A204.1 (cell line): ENCODE results near the gene STARD5.

Experiments used
- FAIRE-seq: peaks from 2 replicates; lab custom pipeline; 2012; peaks lifted over from hg19 to GRCh38; lab: Jason Lieb, UNC

Gene STARD5

GRCh38 chr15:81292523-81293001 lies 31.4 kb downstream of the STARD5 start:
- no peak for FAIRE-seq

DNA sequence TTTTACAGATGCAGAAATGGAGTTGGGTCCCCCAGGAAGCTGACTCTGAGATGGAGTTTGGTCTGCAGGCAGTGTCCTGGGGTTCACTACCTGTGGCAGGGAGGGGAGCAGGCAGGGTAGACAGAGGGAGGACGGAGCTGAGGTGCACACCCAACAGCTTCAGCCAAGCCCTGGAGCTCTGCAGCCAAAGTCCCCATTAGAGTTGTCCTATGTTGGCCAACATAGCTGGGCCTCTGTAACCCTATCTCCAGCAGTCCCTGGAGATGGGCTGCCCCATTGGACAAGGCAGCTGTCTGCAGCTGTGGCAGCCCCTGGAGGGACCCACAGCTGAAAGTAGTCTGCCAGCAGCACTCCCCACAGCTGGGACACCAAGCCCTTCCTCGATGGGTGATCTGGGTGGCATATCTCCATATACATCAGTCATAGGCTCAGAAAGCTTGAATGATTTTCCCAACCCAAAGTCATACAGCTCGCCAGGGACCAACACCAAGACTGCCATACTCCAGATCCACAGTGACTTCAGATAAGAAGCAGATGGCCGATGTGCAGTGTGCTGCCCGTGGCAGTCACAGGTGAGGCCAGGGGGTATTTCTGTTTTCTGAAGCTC lies 31.9 kb downstream of the STARD5 start:
- no peak for FAIRE-seq

DNA sequence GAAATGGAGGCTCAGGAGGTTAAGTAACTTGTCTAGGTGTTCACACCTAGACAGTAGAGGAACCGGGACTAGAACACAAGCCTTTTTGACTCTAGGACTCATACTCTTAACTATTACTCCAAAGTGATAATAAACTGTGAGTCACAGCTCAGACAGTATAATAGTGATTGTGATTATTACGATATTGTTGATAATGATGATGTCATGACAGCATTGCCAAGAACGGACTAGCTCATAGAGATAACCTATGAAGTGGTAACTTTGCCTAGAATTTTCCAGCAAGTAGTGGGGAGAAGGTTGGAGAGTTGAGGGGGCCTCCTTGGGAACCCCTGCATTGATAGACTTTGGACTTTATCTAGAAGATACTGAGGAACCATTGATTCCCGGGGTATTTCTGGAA lies 34.0 kb downstream of the STARD5 start:
- no peak for FAIRE-seq

- no peak for FAIRE-seq
Measured at GRCh38 chr15:81288616-81289015, 35.3 kb downstream of the STARD5 start.

DNA sequence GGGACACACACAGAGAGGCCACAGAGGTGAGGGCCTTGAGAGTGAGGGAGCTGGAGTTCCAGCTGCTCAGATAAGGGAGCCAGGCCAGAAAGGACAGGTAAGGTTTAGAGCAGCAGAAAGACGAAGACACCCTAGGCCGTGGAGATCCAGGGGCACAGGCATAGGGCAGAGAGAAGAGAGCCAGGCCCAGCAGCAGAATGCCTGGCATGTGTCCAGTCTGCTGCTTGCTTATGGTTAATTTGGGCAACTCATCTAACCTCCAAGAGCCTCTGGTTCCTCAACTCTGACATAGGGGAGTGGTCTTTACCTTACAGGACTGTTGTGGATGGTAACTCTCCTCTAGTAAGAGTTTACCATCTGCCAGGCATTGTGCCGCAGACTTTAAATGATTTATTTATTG lies 35.9 kb downstream of the STARD5 start:
- FAIRE-seq: no peak

GRCh38 chr15:81286621-81287121 lies 37.3 kb downstream of the STARD5 start:
- no peak for FAIRE-seq

DNA sequence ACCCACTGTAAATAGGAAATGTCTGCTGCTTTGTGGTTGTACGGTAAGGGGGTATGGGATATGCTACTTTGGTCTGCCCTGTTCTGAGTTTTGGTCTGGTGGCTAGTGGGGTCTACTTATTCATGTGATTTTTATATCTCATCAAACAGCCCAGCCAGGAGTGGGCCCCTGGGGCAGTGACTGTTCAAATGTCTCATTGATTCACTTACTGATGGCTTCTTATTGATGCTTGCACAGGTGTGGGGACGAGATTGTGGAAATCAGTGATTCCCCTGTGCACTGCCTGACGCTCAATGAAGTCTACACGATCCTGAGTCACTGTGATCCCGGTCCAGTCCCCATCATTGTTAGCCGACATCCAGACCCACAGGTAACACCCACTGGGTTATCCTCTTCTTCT lies 38.5 kb downstream of the STARD5 start:
- no peak for FAIRE-seq

- FAIRE-seq: no peak
Measured at GRCh38 chr15:81284256-81285031, 39.5 kb downstream of the STARD5 start.

DNA sequence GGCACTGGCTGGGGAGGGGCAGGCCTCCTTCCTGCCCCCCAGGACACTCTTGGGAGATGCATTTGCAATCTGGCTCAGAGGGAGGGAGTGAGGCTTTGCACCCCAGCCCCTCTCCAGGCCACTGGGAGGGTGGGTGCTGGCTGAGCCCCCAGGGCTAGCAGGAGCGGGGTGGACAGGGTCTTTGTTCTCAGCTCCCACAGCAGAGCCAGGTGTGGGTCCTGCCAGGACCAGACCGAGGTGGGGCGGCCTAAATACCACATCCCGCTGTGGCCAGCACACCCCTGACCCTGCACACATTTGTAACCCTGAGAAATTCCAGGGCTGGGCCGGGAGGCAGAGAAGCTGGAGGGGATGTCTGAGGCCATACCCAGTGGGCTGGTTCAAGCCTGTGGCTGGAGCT lies 41.0 kb downstream of the STARD5 start:
- FAIRE-seq: no peak

DNA sequence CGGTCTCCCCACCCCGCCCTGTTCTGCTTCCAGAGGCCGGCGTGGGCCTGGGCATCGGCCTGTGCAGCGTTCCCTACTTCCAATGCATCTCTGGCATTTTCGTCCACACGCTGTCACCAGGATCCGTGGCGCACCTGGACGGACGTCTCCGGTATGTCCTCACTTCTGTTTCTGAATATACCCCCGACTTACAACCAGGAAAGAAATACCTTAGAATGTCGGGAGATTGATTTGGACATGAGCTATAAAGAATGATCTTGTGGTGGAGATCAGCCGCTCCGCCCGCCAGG lies 41.4 kb downstream of the STARD5 start:
- no peak for FAIRE-seq

- FAIRE-seq: no peak
Measured at GRCh38 chr15:81281766-81282605, 42.0 kb downstream of the STARD5 start.

DNA sequence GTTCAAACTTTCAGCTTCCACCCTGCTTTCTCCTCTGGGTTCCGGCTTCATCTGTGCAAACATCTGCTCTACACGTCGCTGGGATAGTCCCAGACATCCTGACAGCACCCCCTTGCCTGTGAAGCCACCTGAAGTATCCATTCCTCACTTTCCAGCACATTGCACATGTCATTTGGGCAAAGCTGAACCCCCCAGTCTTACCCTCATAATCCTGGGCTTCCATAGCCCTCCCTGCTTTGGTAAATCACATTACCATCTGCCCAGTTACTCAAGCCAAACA lies 42.5 kb downstream of the STARD5 start:
- no peak for FAIRE-seq

- no peak for FAIRE-seq
Measured at GRCh38 chr15:81280696-81281455, 43.1 kb downstream of the STARD5 start.

DNA sequence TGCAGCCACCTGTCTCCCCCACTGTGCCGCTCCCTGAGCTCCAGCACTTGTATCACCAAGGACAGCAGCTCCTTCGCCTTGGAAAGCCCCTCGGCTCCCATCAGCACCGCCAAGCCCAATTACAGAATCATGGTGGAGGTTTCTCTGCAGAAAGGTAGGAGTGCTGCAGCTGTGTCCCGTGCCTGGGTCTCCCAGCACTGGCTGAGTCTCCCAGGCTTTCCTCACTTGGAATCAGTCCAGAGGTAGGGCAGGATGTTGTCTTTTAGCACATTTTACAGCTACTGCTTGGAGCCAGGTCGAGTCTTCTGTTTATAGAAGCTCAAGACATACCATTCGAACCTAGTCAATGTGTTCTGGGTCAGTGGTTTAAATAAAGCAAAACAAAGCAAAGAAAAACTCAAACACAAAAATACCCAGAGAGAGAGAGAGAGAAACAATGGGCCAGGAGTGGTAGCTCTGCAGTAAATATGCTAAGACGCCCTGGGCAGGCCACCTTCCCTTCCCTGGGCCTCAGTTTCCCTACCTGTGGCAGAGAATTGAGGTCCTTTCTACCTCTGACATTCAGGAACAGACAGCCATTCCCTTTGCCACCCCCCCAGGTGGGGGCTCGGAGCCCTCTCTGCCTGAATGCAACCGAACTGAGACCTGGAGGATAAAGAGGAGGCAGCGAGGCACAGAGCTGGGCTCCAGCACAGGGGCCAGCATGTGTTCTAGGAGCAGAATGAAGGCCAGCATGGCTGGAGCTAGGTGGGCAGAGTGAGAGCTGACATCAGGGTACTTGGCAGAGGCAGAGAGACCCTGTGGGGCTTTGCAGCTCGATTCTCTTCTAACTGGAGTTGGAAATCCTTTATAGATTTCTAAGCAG lies 44.1 kb downstream of the STARD5 start:
- FAIRE-seq: no peak

DNA sequence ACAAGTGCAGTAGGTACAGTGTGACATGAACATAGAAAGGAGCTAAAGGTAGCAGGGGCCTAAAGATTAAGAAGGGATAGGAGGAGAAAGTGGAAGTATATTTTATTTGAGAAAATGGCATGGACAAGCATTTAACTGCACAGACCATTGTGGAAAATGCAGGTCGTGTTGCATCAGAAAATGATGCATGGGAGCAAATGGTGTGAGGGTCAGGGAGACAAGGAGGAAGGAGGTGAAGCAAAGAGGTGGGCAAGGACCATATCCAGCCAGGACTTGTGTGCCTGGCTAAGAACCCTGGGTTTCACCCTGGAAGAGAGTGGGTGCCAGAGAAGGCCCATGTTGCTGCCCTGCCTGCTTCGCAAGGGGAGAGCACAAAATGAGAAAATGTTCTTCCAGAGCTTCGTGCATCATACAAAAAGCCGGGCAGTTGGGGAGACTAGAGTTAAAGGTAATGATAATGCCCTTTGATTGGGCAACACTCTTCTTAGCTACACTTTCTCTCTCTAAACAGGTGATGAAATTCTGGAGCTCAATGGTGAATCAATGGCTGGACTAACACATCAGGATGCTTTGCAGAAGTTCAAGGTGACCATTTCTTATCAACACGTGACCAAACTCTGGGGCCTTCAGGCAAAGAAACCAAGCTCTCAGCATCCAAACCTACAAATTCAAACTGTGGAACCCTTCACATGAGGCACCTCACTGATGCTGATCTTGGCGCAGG lies 45.5 kb downstream of the STARD5 start:
- no peak for FAIRE-seq

DNA sequence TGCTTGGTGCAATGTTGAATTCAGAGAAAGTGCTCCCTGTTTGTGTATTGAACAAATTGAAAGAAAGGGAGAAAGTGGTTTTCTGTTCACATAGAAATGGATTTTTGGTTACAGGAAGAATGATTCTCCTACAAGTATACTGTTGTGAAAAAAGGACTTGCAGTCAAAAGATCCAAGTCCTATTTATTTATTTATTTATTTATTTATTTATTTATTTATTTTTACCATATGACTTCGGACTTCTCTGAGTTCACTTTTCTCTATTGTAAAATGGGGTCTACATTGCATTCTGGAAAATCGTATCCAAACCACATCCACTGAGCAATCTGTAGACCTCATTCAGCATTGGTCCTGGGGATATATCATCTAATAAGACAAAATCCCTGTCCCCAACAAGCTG lies 46.1 kb downstream of the STARD5 start:
- no peak for FAIRE-seq

DNA sequence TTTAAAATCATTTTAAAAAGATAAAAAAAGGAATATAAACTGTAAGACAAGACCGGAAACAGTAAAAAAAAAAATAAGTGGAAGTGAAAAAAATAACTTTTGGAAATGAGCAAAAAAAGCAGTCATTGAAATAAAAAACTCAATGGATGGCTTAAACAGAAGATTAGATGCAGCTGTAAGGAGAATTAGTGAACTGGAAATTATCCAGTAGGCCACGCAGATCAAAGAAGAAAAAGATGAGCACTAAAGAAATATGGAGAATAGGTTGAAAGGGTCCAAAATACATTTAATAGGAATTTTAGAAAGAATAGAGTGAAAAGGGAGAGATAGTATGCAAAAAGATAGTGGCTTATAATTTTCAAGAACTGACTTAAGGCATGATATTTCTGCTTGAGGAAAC lies 47.0 kb downstream of the STARD5 start:
- no peak for FAIRE-seq

- no peak for FAIRE-seq
Measured at GRCh38 chr15:81275711-81276392, 48.1 kb downstream of the STARD5 start.

- FAIRE-seq: peak; percentile 86
Measured at GRCh38 chr15:81274931-81275707, 48.8 kb downstream of the STARD5 start.

GRCh38 chr15:81274255-81274654 lies 49.7 kb downstream of the STARD5 start:
- no peak for FAIRE-seq
